Epithelial cell of prostate (primary cell): Measurements from ENCODE around the gene TUBB3.
"Not testable (repeated sequence)": the region's sequence is repeated elsewhere in the genome, so short reads cannot be mapped to it uniquely, and the experiment has no call there.

ENCODE experiments used
- DNase-seq: peaks from one replicate; pipeline ENCODE4 v3.0.0-alpha.2; 2011; ENCODE audit warnings: low read depth, low spot score
- H3K27ac ChIP-seq: fragments of 450-650 bp; 2 replicates; pipeline ENCODE4 v1.5.1; 2017; ENCODE audit warnings: mild to moderate bottlenecking

Gene TUBB3

DNA sequence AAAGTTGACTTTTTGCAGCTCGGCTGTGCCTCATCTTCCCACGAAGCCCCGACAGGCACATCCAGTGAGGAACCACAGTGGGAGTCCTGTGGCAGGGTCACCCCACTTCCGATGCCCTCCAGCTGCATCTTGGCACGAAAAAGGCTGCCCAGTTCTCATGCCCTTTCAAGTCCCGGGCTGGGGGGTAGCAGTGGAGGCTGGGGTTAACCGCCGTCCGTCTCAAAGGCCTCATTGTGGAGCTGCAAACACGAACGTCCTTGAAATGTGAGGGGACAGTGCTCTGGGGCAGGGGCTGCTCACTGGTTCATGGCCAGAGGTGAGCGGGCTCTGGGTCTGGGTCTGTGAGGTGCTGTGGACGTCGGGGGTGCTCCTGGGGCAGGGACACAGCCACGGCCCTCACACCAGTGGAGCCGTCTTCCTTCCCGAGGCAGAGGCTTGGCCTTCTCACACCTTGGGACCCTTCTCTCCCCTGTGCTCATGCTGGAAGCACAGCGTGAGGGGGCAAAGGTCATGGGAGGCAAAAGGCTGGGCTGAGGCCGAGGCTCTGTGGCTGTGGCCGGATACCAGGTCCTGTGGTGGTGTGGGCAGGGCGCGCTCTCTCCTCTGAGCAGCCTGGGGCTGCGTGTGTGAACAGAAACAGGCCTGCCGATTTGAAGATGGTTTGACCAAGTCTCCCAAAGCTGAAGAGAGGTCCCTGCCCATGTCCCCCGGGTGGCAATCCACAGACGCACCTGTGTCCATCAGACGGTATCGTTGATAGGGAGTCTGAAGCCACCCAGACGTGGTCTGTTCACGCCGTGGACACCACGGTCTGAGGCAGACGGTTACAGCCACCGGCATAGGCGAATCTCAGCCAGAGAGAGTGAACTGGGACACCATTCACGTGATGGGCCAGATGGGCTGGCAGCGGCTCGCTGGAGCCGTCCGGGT, 7.6 kb upstream of the TUBB3 start:
- DNase-seq, result no peak
- H3K27ac ChIP-seq, result no peak overlapping the region

DNA sequence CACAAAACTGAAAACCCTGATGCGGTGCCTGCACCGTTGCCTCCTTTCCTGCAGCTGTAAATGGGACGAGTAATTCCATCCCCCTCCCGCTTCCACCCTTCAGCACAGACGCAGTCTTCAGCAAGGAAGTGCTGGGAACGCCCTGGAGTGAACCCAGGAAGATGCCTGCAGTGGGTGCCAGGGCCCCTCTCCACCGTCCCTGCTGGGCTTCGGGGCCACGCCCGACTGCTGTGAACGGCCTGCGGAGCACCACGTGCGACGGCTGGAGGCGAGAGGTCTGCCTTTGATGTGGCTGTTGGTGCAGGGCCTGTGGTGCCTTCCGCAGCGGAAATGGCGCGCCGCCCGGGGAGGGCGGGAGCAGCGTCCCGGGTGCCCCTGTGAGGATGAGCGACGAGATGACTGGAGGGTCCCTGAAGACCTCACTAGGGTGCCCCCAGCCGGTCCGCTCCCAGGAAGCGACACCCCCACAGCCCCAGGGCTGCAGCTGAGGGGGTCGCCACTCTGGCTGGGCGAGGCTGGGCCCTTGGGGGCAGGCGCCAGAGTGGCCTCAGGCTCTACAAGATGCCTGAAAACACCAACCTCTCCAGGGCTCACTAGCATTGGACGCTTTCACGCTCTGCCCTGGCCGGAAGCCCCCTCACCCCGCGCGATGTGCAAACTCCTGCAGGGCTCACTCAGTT, 5.2 kb upstream of the TUBB3 start:
- no peak for DNase-seq
- H3K27ac ChIP-seq, result peak overlapping the region; percentile 26

DNA sequence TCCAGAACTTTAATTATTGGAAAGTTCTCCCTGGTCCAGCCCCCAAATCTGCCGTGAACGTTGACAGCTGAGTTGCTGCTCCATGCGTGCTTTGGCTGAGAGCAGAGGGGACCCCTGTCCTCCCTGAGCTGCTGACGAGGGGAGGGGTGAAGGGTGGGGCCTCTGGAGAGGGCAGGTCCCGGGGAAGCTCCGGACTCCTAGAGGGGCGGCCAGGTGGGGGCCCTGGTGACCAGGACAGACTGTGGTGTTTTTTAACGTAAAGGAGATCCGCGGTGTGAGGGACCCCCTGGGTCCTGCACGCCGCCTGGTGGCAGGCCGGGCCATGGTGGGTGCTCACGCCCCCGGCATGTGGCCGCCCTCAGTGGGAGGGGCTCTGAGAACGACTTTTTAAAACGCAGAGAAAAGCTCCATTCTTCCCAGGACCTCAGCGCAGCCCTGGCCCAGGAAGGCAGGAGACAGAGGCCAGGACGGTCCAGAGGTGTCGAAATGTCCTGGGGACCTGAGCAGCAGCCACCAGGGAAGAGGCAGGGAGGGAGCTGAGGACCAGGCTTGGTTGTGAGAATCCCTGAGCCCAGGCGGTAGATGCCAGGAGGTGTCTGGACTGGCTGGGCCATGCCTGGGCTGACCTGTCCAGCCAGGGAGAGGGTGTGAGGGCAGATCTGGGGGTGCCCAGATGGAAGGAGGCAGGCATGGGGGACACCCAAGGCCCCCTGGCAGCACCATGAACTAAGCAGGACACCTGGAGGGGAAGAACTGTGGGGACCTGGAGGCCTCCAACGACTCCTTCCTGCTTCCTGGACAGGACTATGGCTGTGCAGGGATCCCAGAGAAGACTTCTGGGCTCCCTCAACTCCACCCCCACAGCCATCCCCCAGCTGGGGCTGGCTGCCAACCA, 4.4 kb upstream of the TUBB3 start, which contains the start of gene MC1R:
Gene MC1R, plus strand, starts transcription at position 410 of the 895 bp plus-strand sequence. Its CDS starts 397 bp downstream, at position 807.
- DNase-seq, result no peak
- H3K27ac ChIP-seq, result peak within 1 kb of the TSS; percentile 26

DNA sequence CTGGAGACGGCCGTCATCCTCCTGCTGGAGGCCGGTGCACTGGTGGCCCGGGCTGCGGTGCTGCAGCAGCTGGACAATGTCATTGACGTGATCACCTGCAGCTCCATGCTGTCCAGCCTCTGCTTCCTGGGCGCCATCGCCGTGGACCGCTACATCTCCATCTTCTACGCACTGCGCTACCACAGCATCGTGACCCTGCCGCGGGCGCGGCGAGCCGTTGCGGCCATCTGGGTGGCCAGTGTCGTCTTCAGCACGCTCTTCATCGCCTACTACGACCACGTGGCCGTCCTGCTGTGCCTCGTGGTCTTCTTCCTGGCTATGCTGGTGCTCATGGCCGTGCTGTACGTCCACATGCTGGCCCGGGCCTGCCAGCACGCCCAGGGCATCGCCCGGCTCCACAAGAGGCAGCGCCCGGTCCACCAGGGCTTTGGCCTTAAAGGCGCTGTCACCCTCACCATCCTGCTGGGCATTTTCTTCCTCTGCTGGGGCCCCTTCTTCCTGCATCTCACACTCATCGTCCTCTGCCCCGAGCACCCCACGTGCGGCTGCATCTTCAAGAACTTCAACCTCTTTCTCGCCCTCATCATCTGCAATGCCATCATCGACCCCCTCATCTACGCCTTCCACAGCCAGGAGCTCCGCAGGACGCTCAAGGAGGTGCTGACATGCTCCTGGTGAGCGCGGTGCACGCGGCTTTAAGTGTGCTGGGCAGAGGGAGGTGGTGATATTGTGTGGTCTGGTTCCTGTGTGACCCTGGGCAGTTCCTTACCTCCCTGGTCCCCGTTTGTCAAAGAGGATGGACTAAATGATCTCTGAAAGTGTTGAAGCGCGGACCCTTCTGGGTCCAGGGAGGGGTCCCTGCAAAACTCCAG, 3.4 kb upstream of the TUBB3 start:
- no peak for DNase-seq
- H3K27ac ChIP-seq, result no peak overlapping the region

DNA sequence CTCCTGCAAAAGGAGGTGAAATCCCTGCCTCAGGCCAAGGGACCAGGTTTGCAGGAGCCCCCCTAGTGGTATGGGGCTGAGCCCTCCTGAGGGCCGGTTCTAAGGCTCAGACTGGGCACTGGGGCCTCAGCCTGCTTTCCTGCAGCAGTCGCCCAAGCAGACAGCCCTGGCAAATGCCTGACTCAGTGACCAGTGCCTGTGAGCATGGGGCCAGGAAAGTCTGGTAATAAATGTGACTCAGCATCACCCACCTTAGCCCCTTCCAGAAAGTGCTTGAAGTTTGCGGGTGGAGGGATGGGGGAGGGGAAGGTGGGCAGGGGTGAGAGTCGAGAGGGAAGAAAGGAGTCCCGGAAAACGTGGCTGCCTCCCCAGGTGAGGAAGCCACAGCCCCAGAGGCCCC, 2.4 kb upstream of the TUBB3 start:
- H3K27ac ChIP-seq, result no peak overlapping the region
- DNase-seq, result no peak

DNA sequence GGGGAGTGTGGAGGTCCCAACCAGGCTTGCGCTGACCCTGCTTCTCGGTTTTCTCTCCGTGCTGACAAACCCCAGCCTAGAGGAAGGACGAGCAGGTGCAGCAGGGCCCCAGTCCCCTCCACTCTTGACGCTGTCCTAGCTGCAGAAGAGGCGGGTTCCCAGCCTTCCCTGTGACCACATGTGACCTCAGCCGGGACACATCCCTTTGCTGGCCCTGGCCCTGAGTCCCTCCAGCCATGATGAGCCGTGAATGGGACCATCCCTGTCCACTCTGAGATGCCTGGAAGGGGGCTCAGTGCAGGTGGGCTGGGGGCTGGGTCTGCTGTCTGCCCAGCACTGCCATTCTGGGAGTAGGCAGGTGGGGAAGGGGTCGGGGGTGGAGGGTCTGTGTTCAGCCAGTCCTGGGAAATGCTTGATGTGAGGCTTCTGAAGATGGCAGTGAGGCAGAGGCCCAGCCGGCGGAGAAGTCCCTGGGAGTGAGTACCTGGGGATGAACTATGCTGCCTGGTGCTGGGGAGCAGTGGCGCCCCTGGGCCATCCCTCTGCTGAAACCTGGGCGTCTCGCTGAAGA, 1.9 kb upstream of the TUBB3 start:
- no peak for DNase-seq
- H3K27ac ChIP-seq, result peak overlapping the region; percentile 88

DNA sequence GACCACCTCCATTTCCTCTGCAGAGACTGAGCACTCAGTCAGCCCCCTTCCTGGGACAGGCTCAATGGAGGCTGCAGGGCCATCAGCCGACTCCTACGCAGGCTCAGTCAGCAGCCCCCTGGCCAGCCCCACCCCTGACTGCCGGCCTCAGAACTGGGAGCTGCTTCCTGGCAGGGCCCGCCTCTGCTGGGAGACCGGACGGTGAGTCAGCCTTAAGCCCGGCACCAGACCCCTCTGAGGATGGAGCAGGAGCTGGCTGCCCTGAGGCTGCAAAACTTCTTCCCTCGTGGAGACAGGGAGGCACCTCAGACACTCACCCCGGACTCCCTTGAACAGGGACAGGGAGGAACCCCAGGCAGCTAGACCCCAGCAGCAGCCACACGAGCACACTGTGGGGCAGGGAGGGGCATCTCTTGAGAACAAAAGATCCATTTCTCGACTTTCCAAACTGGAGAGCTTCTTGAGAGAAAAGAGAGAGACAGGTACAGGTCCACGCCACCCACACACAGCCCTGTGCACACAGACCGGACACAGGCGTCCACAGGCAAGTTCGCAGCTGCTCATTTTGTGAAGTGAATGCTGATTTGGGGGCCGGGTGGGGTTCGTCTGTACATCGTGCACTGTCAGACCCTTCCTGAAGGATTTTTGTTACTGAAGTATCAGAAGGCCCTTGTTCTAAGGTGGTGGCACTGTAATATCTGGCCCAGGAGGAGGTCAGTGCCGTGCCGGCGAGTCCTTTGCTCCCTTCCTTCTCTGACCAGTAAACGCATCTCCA, 1.3 kb upstream of the TUBB3 start:
- peak overlapping the region; percentile 88 for H3K27ac ChIP-seq
- DNase-seq, result peak; percentile 66

DNA sequence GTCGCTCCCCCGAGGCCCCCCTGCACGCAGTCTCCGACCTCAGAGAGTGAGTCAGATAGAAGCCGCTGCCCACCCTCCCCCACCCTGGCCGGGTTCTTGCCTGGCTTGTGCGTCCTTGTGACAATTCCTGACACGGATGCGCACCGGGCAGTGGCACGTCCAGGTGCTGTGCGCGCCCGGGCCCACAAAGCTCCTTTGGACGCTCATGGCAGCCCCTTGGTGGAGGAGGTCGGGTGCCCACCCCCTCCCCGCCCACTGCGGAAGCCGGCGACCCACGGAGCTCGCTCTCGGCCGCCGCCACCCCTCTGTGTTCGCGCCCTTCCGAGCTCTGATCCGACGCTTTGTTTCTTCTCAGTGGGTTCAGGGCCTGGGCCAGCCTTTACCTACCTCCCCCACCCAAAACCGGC, 662 bp upstream of the TUBB3 start:
- no peak for DNase-seq
- H3K27ac ChIP-seq, result peak overlapping the region; percentile 88

DNA sequence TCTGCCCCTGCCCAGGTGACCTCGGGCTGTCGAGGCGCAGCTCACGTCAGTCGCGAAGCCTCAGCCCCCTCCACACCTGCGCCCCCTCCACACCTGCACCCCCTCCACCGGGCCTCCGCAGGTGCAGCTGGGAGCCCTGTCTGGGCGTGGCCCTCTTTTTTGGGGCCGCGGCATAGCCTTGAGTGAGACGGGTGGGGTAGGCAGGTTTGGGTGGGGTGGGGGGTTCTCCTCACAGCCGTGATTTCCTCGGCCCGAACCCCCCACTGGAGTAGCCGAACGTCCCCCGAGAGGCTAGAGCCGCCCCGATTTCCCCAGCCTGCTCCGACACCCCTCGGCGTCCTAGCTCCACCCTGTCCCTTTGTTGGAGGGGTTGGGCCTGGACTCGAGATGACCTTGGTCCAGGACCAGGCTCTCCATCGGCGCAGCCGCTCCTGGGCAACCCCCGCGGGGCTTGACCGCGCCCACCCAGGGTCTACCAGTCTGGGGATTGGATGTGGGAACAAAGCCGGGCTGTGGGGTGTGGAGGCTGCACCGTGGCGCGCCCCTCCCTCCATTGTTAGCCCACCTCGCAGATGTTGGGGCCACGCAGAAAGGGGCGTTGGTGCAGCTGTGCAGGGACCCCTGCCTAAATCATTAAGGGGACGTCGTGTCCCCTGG, 626 bp downstream of the TUBB3 start:
- no peak for DNase-seq
- H3K27ac ChIP-seq, result peak overlapping the region; percentile 88

DNA sequence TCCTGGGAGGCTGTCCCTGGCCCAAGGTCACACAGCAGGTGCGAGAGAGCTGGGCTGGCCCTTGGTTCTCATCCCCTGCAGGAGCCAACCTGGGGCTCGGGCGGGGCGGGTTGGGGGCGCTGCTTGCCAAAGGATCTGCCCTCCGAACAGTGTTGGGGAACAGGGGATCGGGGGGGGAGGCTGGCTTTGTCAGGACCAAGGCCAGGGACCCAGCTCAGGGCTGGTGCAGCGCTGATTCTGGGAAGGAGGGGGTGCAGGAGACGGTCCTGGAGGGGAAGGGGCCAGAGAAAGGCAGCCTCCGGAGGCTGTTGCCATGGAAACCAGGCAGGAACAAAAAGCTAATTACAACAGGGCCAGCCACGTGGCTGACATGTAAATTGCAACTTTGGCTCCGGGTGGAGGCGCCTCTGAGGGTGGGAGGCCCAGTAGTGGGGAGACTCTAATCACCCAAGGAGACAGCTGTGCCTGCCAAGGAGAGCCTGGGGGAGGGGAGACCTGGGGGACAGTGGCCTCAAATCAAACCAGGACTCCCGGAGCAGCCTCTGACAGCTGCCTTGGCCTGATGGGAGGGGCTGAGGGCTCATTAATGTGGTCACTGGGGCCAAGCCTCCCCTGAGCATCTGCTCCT, 1.3 kb downstream of the TUBB3 start:
- H3K27ac ChIP-seq, result no peak overlapping the region
- DNase-seq, result no peak

DNA sequence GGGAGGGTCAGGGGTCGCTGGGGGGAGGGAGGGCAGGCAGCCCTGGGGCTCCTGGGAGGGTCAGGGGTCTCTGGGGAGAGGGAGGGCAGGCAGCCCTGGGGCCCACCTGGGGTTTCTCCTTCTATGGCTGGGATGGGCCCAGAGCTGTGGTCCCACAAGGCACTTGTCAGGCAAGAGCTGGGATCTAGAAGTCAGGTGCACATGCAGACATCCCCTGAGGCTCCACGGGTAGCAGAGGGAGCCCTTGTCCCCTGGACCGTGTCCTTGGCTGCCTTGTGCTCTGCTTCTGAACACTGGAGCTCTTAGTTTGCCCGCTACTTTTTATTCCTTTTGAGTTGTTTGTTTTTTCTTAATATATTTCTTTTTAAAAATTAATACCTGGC, 1.8 kb downstream of the TUBB3 start:
- no peak for DNase-seq
- no peak overlapping the region for H3K27ac ChIP-seq

DNA sequence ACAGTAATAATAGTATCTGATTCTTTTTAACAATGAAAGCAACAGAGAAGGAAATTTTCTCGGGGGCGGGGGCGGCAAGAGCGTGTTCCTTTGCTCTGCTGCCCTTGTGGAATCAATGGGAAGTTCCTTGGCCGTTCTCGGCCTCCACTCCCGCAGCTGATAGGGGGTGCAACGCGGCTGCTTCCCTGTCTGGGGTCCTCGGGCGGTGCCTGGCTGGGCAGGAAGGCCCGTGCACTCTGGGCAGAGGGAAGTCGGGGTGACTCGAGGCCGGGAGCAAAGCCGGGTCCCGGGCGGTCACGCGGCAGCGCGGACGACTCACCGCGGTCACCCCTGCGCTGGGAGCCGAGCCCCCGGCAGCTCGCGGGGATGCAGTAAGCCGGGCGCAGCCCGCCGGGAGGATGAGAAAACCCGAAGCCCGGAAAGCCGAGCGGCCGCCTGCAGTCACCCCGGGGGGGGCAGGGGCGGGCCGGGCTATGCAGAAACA, 2.5 kb downstream of the TUBB3 start:
- DNase-seq, result no peak
- H3K27ac ChIP-seq, result no peak overlapping the region

DNA sequence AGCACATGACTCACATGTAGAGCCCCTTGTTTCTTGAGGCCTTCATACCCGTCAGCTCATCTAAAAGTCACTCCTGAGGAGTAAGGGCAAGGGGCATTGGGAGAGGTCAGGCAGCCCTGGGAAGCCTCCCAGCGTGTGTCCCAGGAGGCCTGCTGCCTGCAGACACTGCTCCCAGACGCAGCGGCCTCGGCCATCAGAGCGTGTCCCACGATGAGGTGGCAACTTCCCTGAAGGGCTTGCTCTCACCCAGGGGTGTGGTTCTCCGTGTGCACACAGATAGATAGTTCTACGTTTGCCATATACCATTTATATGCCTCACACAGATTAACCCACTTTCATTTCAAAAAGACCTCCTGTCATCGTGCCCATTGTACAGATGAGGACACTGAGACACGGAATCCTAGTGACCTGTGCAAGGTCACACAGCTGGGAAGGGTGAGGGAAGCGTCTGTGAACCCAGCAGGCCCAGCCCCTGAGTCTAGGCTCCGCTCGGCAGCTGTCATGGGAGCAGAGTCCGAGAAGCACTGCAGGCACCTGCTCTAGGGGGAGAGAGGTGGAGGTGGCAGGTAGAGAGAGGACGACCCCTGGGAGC, 8.3 kb downstream of the TUBB3 start:
- no peak for DNase-seq
- H3K27ac ChIP-seq, result no peak overlapping the region

DNA sequence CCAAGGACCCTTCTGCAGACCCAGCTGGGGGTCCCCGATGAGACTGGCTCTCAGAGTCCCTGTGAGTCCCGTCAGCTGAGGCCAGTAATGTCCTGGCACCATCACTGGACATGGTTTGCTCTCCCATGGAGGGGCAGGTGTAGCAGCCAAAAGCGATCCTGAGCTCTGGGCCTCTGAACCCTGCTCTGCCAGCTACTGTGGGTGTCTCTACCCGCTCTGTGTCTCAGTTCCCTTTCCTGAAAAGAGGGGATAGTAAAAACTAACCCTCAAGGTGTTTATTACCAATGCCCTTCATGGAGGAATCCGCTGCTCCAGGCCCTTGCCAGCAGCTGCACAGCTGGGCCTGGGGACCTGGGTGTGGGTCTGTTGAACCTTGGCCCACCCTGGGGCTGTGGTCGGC, 8.8 kb downstream of the TUBB3 start:
- no peak for DNase-seq
- no peak overlapping the region for H3K27ac ChIP-seq

DNA sequence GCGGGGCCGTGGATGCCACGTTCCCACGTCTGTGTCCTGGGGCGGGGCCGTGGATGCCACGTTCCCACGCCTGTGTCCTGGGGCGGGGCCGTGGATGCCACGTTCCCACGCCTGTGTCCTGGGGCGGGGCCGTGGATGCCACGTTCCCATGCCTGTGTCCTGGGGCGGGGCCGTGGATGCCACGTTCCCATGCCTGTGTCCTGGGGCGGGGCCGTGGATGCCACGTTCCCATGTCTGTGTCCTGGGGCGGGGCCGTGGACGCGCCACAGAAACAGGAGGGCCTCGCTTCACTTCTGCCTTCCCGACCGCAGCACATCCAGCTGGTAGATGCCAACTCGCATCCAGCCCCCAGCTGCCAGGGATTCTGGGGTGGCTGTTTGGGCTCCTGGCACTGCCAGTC, 10.9 kb downstream of the TUBB3 start:
- H3K27ac ChIP-seq, DNase-seq: not testable (repeated sequence)

DNA sequence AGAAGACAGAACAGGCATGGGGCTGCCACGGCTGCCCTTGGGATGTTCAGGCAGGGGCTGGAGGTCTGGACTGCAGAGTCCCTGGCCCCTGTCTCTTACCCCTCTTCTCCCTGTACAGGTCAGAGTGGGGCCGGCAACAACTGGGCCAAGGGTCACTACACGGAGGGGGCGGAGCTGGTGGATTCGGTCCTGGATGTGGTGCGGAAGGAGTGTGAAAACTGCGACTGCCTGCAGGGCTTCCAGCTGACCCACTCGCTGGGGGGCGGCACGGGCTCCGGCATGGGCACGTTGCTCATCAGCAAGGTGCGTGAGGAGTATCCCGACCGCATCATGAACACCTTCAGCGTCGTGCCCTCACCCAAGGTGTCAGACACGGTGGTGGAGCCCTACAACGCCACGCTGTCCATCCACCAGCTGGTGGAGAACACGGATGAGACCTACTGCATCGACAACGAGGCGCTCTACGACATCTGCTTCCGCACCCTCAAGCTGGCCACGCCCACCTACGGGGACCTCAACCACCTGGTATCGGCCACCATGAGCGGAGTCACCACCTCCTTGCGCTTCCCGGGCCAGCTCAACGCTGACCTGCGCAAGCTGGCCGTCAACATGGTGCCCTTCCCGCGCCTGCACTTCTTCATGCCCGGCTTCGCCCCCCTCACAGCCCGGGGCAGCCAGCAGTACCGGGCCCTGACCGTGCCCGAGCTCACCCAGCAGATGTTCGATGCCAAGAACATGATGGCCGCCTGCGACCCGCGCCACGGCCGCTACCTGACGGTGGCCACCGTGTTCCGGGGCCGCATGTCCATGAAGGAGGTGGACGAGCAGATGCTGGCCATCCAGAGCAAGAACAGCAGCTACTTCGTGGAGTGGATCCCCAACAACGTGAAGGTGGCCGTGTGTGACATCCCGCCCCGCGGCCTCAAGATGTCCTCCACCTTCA, 11.7 kb downstream of the TUBB3 start:
- no peak for DNase-seq
- no peak overlapping the region for H3K27ac ChIP-seq
